ENCODE measurements around the gene CD24. TPM values are rescaled to one million over a fixed set of nuclear protein-coding genes. Genes with fewer than 3 reads are reported as not detected.
"Not testable (repeated sequence)": the region's sequence is repeated elsewhere in the genome, so short reads cannot be mapped to it uniquely, and the experiment has no call there.

CD24 gene, protein sequence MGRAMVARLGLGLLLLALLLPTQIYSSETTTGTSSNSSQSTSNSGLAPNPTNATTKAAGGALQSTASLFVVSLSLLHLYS
- 109 and 166 TPM in 2 replicates for total RNA-seq
- polyA plus RNA-seq, result 148 and 168 TPM in 2 replicates

- peaks cover 6% of the 10 kb centered on the region for H3K4me1 ChIP-seq (ENCODE audit: low read depth)
- H3K4me3 ChIP-seq, result peak within 1 kb of the TSS; percentile 75
- no peaks in the 10 kb centered on the region for H3K36me3 ChIP-seq
- peak within 1 kb of the TSS; percentile 74 for H3K27ac ChIP-seq
- H3K27me3 ChIP-seq, result no peaks in the 10 kb centered on the region
- TF ChIP-seq, protein P1, sequence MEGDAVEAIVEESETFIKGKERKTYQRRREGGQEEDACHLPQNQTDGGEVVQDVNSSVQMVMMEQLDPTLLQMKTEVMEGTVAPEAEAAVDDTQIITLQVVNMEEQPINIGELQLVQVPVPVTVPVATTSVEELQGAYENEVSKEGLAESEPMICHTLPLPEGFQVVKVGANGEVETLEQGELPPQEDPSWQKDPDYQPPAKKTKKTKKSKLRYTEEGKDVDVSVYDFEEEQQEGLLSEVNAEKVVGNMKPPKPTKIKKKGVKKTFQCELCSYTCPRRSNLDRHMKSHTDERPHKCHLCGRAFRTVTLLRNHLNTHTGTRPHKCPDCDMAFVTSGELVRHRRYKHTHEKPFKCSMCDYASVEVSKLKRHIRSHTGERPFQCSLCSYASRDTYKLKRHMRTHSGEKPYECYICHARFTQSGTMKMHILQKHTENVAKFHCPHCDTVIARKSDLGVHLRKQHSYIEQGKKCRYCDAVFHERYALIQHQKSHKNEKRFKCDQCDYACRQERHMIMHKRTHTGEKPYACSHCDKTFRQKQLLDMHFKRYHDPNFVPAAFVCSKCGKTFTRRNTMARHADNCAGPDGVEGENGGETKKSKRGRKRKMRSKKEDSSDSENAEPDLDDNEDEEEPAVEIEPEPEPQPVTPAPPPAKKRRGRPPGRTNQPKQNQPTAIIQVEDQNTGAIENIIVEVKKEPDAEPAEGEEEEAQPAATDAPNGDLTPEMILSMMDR (IDR thresholded peaks at IDR 0.05; ENCODE audit: low read depth, low read length), result no peak
- H3K9me3 ChIP-seq (ENCODE audit: low read depth), result no peaks in the 10 kb centered on the region
- DNase-seq (ENCODE audit: low read depth in 1 of 2, low spot score in 1 of 2), result peak in 1 of 2 donors; percentile 82
These were observed at the start of gene CD24 for GRCh38 chr6:106974336-106974998. CD24 (minus strand) TSS chr6:106974729; CDS start chr6:106974646, 83 bp downstream.

GRCh38 chr6:107021446-107022185 is 47.1 kb upstream of the CD24 start:
- no peaks in the 10 kb centered on the region for H3K27me3 ChIP-seq
- no peaks in the 10 kb centered on the region for H3K9me3 ChIP-seq (ENCODE audit: low read depth)
- H3K4me1 ChIP-seq (ENCODE audit: low read depth), result peaks cover 2% of the 10 kb centered on the region
- no peak for DNase-seq (ENCODE audit: low read depth in 1 of 2, low spot score in 1 of 2)
- TF ChIP-seq, protein P1 (IDR thresholded peaks at IDR 0.05; ENCODE audit: low read depth, low read length), result no peak
- no peaks in the 10 kb centered on the region for H3K36me3 ChIP-seq
- no peak overlapping the region for H3K4me3 ChIP-seq
- no peak overlapping the region for H3K27ac ChIP-seq

DNA sequence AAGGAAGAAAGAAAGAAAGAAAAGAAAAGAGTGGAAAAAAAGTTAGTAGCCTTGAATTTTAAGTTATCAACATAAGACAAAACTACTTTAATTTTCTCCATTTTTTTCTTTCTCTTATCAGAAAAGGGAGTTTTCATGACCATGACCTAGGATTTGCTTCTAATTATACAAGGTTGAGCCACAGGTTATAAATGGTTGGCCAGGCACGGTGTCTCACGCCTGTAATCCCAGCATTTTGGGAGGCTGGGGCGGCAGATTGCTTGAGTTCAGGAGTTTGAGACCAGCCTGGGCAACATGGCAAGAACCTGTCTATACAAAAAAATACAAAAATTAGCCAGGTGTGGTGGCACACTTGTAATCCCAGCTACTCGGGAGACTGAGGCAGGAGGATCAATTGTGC is 45.7 kb upstream of the CD24 start:
- Histone ChIP-seq H3K27ac (no peak overlapping the region), H3K9me3 (ENCODE audit: low read depth) (no peaks in the 10 kb centered on the region), H3K4me1 (ENCODE audit: low read depth) (peaks cover 2% of the 10 kb centered on the region), H3K4me3 (no peak overlapping the region), H3K27me3 (no peaks in the 10 kb centered on the region), H3K36me3 (no peaks in the 10 kb centered on the region)
- DNase-seq (ENCODE audit: low read depth in 1 of 2, low spot score in 1 of 2), result no peak
- TF ChIP-seq, protein P1 (IDR thresholded peaks at IDR 0.05; ENCODE audit: low read depth, low read length), result no peak

- H3K4me3 ChIP-seq; H3K27ac ChIP-seq; H3K36me3 ChIP-seq; H3K27me3 ChIP-seq; H3K9me3 ChIP-seq (ENCODE audit: low read depth); DNase-seq (ENCODE audit: low read depth in 1 of 2, low spot score in 1 of 2); H3K4me1 ChIP-seq (ENCODE audit: low read depth): not testable (repeated sequence)
These were observed 45.1 kb upstream of the CD24 start for GRCh38 chr6:107019628-107020027.

DNA sequence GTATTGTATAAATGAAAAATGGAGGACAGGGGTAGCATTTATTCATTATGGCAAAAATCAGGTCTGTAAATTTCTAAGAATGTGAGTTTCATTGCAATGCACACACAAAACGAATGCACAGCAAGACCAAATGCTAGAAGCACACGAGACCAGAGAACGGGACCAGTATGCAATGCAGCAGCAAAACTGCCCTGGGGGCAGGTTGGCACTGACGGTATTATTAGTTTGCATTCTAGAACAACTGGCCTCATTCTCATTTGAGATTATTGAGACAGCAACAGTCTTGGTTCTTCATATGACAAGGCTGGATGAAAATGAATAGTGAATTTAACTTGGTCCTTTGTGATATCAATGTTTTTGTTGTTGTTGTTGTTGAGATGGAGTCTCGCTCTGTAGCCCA is 44.5 kb upstream of the CD24 start:
- peaks cover 2% of the 10 kb centered on the region for H3K4me1 ChIP-seq (ENCODE audit: low read depth)
- TF ChIP-seq, protein P1 (IDR thresholded peaks at IDR 0.05; ENCODE audit: low read depth, low read length), result no peak
- H3K4me3 ChIP-seq, result no peak overlapping the region
- H3K9me3 ChIP-seq (ENCODE audit: low read depth), result no peaks in the 10 kb centered on the region
- no peak for DNase-seq (ENCODE audit: low read depth in 1 of 2, low spot score in 1 of 2)
- H3K27me3 ChIP-seq, result no peaks in the 10 kb centered on the region
- no peak overlapping the region for H3K27ac ChIP-seq
- no peaks in the 10 kb centered on the region for H3K36me3 ChIP-seq

GRCh38 chr6:107009499-107009898 is 35.0 kb upstream of the CD24 start:
- Histone ChIP-seq H3K27me3 (no peaks in the 10 kb centered on the region), H3K36me3 (no peaks in the 10 kb centered on the region), H3K27ac (no peak overlapping the region), H3K4me1 (ENCODE audit: low read depth) (no peaks in the 10 kb centered on the region), H3K4me3 (no peak overlapping the region), H3K9me3 (ENCODE audit: low read depth) (no peaks in the 10 kb centered on the region)
- TF ChIP-seq, protein P1 (IDR thresholded peaks at IDR 0.05; ENCODE audit: low read depth, low read length), result no peak
- DNase-seq (ENCODE audit: low read depth in 1 of 2, low spot score in 1 of 2), result no peak
